Measurements from ENCODE around the gene ROPN1L. TPM values are rescaled to one million over a fixed set of nuclear protein-coding genes. Genes with fewer than 3 reads are reported as not detected.

ROPN1L gene
- total RNA-seq, 4 donors from 2014 or later, result 0.71 to 4.0 (median 1.0) TPM; not detected in 1

DNA sequence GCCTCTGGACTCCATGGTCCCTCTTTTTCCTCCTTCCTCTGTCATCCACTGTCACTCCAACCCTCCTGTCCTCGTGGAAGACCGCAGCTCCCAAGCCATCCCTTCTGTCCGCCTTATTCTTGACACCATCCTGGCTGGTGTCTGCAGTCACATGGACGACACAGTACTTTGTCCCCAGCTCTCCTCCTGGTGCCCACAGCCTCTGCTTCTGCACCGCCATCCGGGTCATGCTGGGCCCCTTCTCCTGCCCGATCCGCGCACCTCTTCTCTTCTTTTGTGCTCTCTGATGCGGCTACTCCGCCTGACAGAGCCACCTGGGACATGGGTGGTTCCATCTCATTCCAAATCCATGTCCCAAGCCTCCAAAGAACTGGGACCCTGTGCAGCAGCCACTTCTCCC is 22.5 kb downstream of the ROPN1L start:
- intact Hi-C loops (cut with DNase I; ENCODE audit: low total_unique reads), result no loop called here
- TF ChIP-seq, protein P1, sequence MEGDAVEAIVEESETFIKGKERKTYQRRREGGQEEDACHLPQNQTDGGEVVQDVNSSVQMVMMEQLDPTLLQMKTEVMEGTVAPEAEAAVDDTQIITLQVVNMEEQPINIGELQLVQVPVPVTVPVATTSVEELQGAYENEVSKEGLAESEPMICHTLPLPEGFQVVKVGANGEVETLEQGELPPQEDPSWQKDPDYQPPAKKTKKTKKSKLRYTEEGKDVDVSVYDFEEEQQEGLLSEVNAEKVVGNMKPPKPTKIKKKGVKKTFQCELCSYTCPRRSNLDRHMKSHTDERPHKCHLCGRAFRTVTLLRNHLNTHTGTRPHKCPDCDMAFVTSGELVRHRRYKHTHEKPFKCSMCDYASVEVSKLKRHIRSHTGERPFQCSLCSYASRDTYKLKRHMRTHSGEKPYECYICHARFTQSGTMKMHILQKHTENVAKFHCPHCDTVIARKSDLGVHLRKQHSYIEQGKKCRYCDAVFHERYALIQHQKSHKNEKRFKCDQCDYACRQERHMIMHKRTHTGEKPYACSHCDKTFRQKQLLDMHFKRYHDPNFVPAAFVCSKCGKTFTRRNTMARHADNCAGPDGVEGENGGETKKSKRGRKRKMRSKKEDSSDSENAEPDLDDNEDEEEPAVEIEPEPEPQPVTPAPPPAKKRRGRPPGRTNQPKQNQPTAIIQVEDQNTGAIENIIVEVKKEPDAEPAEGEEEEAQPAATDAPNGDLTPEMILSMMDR (IDR thresholded peaks at IDR 0.05), result no peak
- no peak for TF ChIP-seq POLR2A (IDR thresholded peaks at IDR 0.05)
- no peak overlapping the region for H3K4me3 ChIP-seq (ENCODE audit: low read depth, poor library complexity, severe bottlenecking)
- no peak for DNase-seq (ENCODE audit: low spot score in 2 of 2)
- 96% methylated on average over 11 of the region's 11 CpGs for WGBS, 2 donors

DNA sequence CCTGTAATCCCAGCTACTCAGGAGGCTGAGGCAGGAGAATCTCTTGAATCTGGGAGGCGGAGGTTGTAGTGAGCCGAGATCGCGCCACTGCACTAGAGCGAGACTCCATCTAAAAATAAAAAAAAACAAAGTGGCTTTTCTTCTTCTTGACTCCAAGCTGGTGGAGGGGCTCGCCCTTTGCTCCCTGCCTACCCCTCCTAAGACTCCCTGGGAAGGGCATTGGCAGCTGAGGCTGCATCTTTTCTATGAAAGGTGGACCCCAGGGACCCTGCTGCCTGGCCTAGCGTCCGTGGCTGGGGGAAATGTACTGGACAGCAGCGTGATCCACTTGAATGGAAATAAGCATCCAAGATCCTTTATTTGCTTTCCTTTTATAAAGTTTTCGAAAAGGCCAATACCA is 24.0 kb downstream of the ROPN1L start:
- intact Hi-C loops (cut with DNase I; ENCODE audit: low total_unique reads), result no loop called here
- no peak overlapping the region for H3K4me3 ChIP-seq (ENCODE audit: low read depth, poor library complexity, severe bottlenecking)
- DNase-seq (ENCODE audit: low spot score in 2 of 2), result no peak
- WGBS, 2 donors, result 94 to 99% methylated on average over 10 of the region's 10 CpGs
- TF ChIP-seq, protein P1 (IDR thresholded peaks at IDR 0.05), result no peak
- no peak for TF ChIP-seq POLR2A (IDR thresholded peaks at IDR 0.05)

DNA sequence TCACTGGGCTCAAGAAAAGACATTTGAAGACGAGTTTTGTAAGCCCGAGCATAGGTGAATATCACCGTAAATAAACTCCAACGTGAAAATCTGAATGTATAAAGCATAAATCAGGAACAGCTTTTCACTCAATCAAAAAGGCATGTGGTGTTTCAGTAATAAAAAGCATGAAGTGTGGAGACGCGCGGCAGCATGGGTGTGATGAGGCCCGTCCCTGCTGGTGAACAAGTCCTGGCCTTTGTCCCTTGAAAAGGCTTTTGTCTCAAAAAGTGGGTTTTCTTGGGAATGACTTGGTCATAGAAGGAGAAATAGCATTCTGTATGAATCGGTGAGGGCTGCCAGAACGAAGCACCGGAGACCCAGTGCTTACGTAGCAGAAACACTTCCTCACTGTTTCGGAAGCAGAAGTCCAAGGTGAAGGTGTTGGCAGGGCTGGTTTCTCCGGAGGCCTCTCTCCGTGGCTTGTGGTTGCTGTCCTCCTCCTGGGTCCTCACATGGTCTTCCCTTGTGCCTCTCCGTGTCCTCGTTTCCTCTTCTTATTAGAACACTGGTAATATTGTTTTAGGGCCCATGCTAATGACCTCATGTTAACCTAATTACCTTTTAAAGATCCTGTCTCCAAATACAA is 24.9 kb downstream of the ROPN1L start:
- TF ChIP-seq, protein P1 (IDR thresholded peaks at IDR 0.05), result no peak
- 87 to 90% methylated on average over 17 of the region's 17 CpGs for WGBS, 2 donors
- intact Hi-C loops (cut with DNase I; ENCODE audit: low total_unique reads), result no loop called here
- no peak overlapping the region for H3K4me3 ChIP-seq (ENCODE audit: low read depth, poor library complexity, severe bottlenecking)
- DNase-seq (ENCODE audit: low spot score in 2 of 2), result no peak

DNA sequence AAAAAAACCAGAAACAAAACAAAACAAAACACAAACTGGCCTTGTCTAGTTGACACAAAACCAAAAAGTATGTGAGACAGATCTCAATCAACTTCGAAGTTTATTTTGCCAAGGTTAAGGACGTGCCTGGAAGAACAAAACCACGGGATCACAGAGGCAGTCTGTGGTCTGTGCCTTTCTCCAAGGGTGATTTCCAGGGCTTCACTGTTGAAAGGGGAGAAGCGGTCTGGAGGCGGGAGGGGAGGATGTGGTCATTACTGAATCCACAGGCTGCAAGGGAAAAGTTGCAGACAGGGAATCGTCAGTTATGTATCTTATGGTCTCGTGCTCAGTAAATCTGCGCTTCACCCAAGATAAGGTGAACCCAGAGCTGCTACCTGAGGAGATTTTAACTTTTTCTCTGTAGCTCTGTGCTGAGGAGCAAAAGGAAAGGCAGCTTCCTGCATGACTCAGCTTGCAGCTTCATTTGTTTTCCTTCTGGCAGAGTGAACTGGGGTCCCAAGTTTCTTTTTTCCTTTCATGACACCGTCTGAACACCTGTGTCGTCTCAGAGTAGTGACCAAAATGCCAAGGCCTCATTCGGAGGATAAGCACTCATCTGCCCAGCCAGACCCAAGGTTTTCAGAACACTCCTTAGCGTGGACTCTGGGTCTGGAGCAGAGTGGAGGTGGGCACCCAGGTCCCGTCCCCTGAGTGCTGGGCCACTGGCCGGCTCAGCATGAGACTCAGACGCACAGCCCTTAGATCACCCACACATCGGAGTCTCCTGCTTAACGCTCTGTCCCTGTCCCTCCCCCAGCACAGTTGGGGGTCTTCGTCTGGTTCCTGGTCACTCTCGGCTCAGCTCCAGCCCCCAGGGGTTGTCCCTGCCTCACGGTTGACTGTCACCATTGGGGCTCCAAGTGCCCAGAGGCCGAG is 25.9 kb downstream of the ROPN1L start:
- intact Hi-C loops (cut with DNase I; ENCODE audit: low total_unique reads), result no loop called here
- TF ChIP-seq POLR2A (IDR thresholded peaks at IDR 0.05), result no peak
- TF ChIP-seq, protein P1 (IDR thresholded peaks at IDR 0.05), result no peak
- no peak for DNase-seq (ENCODE audit: low spot score in 2 of 2)
- H3K4me3 ChIP-seq (ENCODE audit: low read depth, poor library complexity, severe bottlenecking), result no peak overlapping the region
- WGBS, 2 donors, result 67 to 76% methylated on average over 21 of the region's 21 CpGs

DNA sequence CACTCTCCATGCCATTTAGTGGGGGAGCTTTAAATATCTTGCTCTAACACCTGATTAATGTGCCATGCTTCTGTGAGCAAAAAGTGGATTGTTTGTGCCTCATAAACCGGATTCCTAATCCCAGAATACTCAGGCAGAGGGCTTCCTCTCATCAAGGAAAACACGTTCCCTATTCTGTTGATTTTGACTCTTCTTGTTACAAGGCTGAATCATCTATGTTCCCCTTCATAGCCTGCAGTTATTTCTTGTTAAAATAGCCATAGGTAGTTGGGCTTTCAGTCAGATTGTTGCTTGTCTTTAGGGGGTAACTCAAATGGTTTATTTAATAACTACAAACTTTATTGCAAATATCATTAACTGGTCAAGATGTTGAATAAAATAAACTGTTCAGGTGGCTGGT is 26.6 kb downstream of the ROPN1L start:
- intact Hi-C loops (cut with DNase I; ENCODE audit: low total_unique reads), result no loop called here
- TF ChIP-seq POLR2A (IDR thresholded peaks at IDR 0.05), result no peak
- 76 to 88% methylated on average over 2 of the region's 2 CpGs for WGBS, 2 donors
- DNase-seq (ENCODE audit: low spot score in 2 of 2), result no peak
- no peak overlapping the region for H3K4me3 ChIP-seq (ENCODE audit: low read depth, poor library complexity, severe bottlenecking)

DNA sequence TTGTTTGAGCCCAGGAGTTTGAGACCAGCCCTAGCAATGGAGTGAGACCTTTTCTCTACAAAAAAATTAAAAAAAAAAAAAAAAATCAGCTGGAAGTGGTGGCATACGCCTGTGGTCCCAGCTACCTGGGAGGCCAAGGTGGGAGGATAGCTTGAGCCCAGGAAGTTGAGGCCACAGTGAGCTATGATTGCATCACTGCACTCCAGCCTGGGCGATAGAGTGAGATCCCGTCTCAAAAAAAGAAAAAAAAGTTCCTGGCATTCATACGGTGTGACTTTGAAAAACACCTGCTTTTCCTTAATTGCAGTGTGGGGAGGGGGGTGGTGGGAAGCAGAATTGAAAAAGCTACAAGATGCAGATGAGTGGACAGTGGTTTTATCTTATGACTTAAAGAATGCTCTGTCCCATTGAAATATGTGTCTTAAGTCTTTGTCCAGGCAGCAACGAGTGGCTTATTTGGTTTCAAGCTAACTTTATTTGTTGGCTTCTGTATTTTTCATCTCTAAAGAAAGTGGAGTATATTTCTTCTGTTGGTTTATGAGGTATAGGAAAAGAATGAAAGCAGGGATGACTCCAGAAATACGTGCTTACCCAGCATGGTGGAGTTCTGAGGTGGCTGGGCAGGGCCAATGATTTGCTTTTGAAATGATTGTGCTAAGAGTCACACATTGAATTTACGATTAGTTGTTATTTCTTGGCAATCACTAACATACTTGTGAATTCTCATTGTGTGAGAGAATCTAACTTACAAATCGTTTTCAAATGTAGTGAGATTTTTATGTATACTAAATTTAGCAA is 27.8 kb downstream of the ROPN1L start:
- no peak overlapping the region for H3K4me3 ChIP-seq (ENCODE audit: low read depth, poor library complexity, severe bottlenecking)
- no peak for TF ChIP-seq POLR2A (IDR thresholded peaks at IDR 0.05)
- TF ChIP-seq, protein P1 (IDR thresholded peaks at IDR 0.05), result no peak
- WGBS, 2 donors, result 70 to 71% methylated on average over 8 of the region's 8 CpGs
- intact Hi-C loops (cut with DNase I; ENCODE audit: low total_unique reads), result no loop called here
- no peak for DNase-seq (ENCODE audit: low spot score in 2 of 2)

All from lower leg skin (tissue), 4 donors.